AG09319 (cell line): Measurements from ENCODE around the gene MANBA.

ENCODE experiments used
- DNase-seq: peaks from one replicate; pipeline ENCODE4 v3.0.0-alpha.2; 2010; ENCODE audit warnings: low read depth; ENCODE audit errors: extremely low read depth
- TF ChIP-seq, protein P1 (sequence below): IDR thresholded peaks from 2 replicates; pipeline ENCODE4 v1.5.1; 2011; ENCODE audit warnings: low read depth, mild to moderate bottlenecking, inconsistent platforms, low read length, moderate library complexity

The MANBA gene

DNA sequence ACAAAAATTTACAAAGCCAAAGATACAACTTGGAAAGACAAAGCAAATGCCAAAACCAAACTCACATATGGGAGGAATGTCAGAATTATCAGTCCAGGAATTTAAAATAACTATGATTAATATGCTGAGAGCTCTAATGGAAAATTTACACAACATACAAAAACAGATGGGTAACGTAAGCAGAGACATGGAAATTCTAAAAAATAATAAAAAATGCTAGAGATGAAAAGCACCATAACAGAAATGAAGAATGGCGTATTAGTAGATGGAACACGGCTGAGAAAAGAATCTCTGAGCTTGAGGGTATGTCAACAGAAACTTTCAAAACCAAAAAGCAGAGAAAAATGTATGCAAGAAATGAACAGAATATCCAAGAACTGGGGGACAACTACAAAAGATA lies 4.1 kb upstream of the MANBA start:
- TF ChIP-seq, protein P1, sequence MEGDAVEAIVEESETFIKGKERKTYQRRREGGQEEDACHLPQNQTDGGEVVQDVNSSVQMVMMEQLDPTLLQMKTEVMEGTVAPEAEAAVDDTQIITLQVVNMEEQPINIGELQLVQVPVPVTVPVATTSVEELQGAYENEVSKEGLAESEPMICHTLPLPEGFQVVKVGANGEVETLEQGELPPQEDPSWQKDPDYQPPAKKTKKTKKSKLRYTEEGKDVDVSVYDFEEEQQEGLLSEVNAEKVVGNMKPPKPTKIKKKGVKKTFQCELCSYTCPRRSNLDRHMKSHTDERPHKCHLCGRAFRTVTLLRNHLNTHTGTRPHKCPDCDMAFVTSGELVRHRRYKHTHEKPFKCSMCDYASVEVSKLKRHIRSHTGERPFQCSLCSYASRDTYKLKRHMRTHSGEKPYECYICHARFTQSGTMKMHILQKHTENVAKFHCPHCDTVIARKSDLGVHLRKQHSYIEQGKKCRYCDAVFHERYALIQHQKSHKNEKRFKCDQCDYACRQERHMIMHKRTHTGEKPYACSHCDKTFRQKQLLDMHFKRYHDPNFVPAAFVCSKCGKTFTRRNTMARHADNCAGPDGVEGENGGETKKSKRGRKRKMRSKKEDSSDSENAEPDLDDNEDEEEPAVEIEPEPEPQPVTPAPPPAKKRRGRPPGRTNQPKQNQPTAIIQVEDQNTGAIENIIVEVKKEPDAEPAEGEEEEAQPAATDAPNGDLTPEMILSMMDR = no peak
- DNase-seq = no peak

GRCh38 chr4:102761906-102762305 lies 1.1 kb upstream of the MANBA start:
- TF ChIP-seq, protein P1 = no peak
- DNase-seq = no peak

GRCh38 chr4:102761296-102761701 lies 531 bp upstream of the MANBA start:
- no peak for DNase-seq
- TF ChIP-seq, protein P1 = no peak

DNA sequence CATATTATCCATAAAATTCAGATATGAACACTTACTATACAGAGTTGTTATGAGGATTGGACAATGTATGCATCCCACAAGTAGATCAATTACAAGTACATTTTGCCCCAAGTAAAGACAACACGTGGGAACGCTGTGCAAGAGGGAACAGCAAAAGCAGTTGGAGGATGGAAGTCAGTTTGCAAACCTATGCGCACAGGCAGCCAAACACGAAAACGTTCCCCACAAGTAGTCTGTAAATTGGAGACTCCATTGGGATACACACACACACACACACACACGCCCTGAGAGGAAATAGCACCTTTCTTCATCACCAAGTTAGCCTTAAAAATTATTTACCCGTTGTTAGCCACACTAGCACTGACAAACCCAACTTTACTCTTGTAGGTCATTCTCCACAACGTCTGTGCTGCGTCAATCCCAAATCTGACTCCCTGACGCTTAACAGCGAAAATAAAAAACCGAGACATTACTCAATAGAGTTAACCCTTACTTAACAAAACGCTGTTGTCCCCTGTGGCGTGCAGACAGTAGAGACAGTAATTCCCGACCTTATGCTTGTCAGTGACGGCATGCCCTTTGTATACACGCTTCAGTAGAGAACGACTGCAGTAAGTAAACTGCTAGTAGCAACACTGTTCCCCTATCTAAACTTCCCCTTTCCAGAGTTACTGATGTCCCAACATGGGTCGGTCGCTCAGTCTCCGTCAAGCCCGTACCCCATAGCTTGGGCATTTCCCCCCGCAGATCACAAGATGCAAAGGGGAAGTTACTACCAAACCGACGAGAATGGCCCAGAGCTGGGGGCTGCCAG lies 730 bp downstream of the MANBA start:
- DNase-seq = no peak
- TF ChIP-seq, protein P1 = no peak

DNA sequence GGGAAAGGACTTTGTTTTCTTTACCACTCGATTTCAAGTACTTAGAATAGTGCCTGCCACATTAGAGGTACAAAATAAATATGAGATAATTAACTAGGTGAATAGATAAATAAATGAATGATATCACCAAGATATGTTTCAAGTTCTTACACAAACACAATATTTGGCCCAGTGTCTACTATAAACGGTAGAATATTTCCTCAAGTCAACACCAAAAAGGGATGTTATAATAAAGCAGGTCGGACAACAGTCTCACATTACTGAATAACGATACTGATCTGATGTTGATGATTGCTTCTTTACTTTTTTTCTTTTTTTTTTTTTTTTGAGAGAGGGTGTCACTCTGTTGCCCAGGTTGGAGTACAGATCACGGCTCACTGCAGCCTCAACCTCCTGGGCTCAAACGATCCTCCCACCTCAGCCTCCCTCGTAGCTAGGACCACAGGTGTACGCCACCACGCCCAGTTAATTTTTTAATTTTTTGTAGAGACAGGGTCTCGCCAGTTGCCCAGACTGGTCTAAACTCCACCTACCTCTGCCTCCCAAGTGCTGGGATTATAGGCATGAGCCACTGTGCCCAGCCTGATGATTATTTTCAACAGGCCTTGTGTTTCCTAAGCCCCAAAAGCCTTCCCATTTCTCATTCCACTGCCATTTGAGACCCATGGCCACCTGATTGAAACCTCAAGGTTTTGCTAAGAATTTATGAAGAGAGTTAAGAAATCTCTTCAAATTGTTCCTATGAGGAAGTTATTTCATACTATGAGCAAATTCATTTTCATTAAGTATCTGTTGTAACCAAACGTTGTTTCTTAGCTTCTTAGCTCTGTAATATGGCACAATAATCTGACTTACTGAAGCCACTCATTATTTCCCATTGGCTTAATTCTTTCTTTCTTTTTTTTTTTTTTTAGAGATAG lies 2.3 kb downstream of the MANBA start:
- TF ChIP-seq, protein P1 = no peak
- no peak for DNase-seq

DNA sequence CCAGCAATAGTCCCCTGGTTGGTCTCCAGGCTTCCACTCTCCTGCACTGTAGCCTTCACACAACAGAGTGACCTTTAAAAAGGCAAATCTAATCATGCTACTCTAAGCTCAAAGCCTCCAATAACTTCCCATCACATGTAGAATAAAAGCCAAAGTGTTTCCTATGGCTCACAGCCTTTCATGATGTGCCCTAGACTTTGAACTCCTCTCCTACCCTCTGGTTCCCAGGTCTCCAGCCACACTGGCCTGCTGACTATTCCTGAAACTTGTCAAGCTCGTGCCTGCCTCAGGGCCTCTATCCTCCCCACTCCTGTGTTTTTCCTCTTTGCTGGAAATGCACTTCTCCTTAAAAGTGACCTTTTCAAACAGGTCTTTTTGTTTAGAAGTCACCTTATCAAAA lies 3.1 kb downstream of the MANBA start:
- TF ChIP-seq, protein P1 = no peak
- no peak for DNase-seq

- DNase-seq = no peak
- TF ChIP-seq, protein P1 = no peak
Observed at GRCh38 chr4:102754044-102754443, 6.7 kb downstream of the MANBA start.
